ENCODE measurements around the gene TULP1.

The TULP1 gene

GRCh38 chr6:35454391-35455110 lies 58.1 kb downstream of the TULP1 start:
- DNase-seq: no peak

GRCh38 chr6:35453236-35453635 lies 59.5 kb downstream of the TULP1 start:
- DNase-seq: no peak

- DNase-seq: peak; percentile 90
Measured at GRCh38 chr6:35452183-35453090, 60.3 kb downstream of the TULP1 start, which contains the start of gene FANCE. Gene FANCE, plus strand, starts transcription at chr6:35452338. Its CDS starts 208 bp downstream, at chr6:35452546.

GRCh38 chr6:35451354-35452182 lies 61.1 kb downstream of the TULP1 start:
- DNase-seq: no peak

GRCh38 chr6:35449287-35449881 lies 63.3 kb downstream of the TULP1 start:
- DNase-seq: peak; percentile 67

GRCh38 chr6:35448191-35448590 lies 64.5 kb downstream of the TULP1 start:
- DNase-seq: no peak

Data from NCI-H1105 (cell line).